ENCODE data around the gene TUBA4A. TPM values are rescaled to one million over a fixed set of nuclear protein-coding genes. Genes with fewer than 3 reads are reported as not detected.

The TUBA4A gene
- total and polyA plus RNA-seq, 10 of the 15 experiments (the other 5 are each of a cell fraction or from before 2014, with no cell fraction given) = 58.2 to 325 (median 134) TPM

DNA sequence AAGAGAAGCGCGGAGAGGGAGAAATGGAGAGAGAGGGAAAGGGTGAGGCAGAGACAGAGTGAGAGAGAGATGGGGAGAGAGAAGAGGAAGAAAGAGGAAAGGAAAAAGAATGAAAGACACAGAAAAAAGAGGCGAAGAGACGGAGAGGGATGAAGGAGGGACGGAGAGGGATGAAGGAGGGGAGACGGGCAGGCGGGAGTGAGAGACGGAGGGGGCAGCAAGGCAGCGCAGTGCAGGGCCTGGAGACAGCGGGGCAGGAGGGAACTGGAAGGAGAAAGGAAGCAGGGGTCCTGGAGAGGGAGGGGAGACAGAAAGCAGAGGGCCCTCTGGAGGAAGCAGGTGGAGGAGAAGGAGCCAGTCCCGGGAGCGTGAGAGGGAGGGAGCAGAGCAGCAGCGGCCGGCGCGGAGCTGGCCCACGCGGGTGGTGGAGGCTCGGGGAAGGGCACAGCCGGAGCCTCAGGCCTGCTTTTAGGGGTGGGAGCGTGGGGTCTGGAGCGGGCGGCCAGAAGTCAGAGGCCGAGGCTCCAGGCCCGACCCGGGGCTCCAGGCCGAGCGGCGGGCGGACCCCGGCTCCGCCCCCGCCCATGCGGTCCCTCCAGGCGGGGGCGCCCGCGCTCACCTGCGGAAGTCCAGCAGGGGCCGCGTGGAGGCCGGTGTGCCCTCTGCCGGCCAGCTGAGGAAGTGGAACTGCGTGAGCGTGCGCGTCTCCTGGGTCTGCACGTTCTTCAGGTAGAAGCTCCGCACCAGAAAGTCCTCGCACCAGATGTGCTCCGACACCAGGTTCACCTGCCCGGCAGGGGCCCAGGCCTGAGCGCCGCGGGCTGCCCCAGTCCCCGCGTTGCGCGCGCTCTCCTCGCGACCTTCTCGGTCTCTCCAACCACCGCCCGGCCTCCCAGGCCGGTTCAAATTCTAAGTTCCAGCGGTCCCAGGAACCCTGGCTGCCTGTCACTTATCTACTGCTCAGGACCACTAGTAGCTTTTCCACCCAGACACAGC lies 40.9 kb upstream of the TUBA4A start (continued):
- TF ChIP-seq RFX5 (IDR thresholded peaks at IDR 0.05; ENCODE audit: low read depth, low read length) = 0 out of 2 replicates have a peak, but pooled peaks have one; percentile 30
- peak; percentile 92; the same call in 1 of the 2 replicates for TF ChIP-seq RB1 (IDR thresholded peaks at IDR 0.05; ENCODE audit: borderline replicate concordance)
- TF ChIP-seq MXI1 (IDR thresholded peaks at IDR 0.05; ENCODE audit: low read depth, low read length) = 0 out of 2 replicates have a peak, but pooled peaks have one; percentile 41
- TF ChIP-seq POLR2A (IDR thresholded peaks at IDR 0.05; ENCODE audit: low read depth, low read length) = peak; percentile 77
- TF ChIP-seq PAX5 (IDR thresholded peaks at IDR 0.05; ENCODE audit: borderline replicate concordance, low read depth, low read length) = no peak; the same call in 1 of the 2 replicates
- no peak for TF ChIP-seq ATF7 (IDR thresholded peaks at IDR 0.05; ENCODE audit: low read depth)
- TF ChIP-seq CBX3 (IDR thresholded peaks at IDR 0.05; ENCODE audit: borderline replicate concordance, low read depth) = no peak
- TF ChIP-seq TCF7 (IDR thresholded peaks at IDR 0.05; ENCODE audit: borderline replicate concordance) = no peak
- TF ChIP-seq NFYB (IDR thresholded peaks at IDR 0.05; ENCODE audit: insufficient read depth, low read depth, low read length) = no peak
- no peak for TF ChIP-seq ZBED1 (IDR thresholded peaks at IDR 0.05; ENCODE audit: borderline replicate concordance)
- TF ChIP-seq CBX5 (IDR thresholded peaks at IDR 0.05; ENCODE audit: low read depth) = no peak
- no peak for TF ChIP-seq HDAC6 (IDR thresholded peaks at IDR 0.05; ENCODE audit: unreplicated experiment)
- TF ChIP-seq RBBP5 (conservative IDR thresholded peaks at IDR 0.05) = no peak
- TF ChIP-seq MEF2A (IDR thresholded peaks at IDR 0.05; ENCODE audit: insufficient read depth, low read depth, low read length) = peak; percentile 27; the same call in 1 of the 2 replicates
- TF ChIP-seq, protein P1, sequence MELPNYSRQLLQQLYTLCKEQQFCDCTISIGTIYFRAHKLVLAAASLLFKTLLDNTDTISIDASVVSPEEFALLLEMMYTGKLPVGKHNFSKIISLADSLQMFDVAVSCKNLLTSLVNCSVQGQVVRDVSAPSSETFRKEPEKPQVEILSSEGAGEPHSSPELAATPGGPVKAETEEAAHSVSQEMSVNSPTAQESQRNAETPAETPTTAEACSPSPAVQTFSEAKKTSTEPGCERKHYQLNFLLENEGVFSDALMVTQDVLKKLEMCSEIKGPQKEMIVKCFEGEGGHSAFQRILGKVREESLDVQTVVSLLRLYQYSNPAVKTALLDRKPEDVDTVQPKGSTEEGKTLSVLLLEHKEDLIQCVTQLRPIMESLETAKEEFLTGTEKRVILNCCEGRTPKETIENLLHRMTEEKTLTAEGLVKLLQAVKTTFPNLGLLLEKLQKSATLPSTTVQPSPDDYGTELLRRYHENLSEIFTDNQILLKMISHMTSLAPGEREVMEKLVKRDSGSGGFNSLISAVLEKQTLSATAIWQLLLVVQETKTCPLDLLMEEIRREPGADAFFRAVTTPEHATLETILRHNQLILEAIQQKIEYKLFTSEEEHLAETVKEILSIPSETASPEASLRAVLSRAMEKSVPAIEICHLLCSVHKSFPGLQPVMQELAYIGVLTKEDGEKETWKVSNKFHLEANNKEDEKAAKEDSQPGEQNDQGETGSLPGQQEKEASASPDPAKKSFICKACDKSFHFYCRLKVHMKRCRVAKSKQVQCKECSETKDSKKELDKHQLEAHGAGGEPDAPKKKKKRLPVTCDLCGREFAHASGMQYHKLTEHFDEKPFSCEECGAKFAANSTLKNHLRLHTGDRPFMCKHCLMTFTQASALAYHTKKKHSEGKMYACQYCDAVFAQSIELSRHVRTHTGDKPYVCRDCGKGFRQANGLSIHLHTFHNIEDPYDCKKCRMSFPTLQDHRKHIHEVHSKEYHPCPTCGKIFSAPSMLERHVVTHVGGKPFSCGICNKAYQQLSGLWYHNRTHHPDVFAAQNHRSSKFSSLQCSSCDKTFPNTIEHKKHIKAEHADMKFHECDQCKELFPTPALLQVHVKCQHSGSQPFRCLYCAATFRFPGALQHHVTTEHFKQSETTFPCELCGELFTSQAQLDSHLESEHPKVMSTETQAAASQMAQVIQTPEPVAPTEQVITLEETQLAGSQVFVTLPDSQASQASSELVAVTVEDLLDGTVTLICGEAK (IDR thresholded peaks at IDR 0.05; ENCODE audit: borderline replicate concordance) = 0 out of 2 replicates have a peak, but pooled peaks have one; percentile 14
- TF ChIP-seq KAT2A (conservative IDR thresholded peaks at IDR 0.05; ENCODE audit: control insufficient read depth, low read depth, low read length) = no peak
- peak; percentile 88 for TF ChIP-seq DPF2 (IDR thresholded peaks at IDR 0.05)
- TF ChIP-seq, protein P2, sequence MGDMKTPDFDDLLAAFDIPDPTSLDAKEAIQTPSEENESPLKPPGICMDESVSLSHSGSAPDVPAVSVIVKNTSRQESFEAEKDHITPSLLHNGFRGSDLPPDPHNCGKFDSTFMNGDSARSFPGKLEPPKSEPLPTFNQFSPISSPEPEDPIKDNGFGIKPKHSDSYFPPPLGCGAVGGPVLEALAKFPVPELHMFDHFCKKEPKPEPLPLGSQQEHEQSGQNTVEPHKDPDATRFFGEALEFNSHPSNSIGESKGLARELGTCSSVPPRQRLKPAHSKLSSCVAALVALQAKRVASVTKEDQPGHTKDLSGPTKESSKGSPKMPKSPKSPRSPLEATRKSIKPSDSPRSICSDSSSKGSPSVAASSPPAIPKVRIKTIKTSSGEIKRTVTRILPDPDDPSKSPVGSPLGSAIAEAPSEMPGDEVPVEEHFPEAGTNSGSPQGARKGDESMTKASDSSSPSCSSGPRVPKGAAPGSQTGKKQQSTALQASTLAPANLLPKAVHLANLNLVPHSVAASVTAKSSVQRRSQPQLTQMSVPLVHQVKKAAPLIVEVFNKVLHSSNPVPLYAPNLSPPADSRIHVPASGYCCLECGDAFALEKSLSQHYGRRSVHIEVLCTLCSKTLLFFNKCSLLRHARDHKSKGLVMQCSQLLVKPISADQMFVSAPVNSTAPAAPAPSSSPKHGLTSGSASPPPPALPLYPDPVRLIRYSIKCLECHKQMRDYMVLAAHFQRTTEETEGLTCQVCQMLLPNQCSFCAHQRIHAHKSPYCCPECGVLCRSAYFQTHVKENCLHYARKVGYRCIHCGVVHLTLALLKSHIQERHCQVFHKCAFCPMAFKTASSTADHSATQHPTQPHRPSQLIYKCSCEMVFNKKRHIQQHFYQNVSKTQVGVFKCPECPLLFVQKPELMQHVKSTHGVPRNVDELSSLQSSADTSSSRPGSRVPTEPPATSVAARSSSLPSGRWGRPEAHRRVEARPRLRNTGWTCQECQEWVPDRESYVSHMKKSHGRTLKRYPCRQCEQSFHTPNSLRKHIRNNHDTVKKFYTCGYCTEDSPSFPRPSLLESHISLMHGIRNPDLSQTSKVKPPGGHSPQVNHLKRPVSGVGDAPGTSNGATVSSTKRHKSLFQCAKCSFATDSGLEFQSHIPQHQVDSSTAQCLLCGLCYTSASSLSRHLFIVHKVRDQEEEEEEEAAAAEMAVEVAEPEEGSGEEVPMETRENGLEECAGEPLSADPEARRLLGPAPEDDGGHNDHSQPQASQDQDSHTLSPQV (IDR thresholded peaks at IDR 0.05) = peak; percentile 96
- peak; percentile 96 for TF ChIP-seq LARP7 (IDR thresholded peaks at IDR 0.05)
- no peak for TF ChIP-seq ESRRA (IDR thresholded peaks at IDR 0.05; ENCODE audit: low read length)
- TF ChIP-seq KDM1A (IDR thresholded peaks at IDR 0.05; ENCODE audit: borderline replicate concordance) = no peak

Data from GM12878 (cell line).